Neural progenitor cell (in vitro differentiated cells): ENCODE data around the gene FNDC8. TPM values are rescaled to one million over a fixed set of nuclear protein-coding genes. Genes with fewer than 3 reads are reported as not detected.

ENCODE experiments used
- DNase-seq: peaks from one replicate; pipeline ENCODE4 v3.0.0-alpha.2; 2016; ENCODE audit warnings: low spot score
- H2AFZ ChIP-seq: fragments of 200-600 bp; sonication (generic); replicated peaks from 2 replicates; pipeline ENCODE4 v1.6.1; 2016; ENCODE audit warnings: antibody characterized with exemption
- H3F3A ChIP-seq: fragments of 200-600 bp; sonication (generic); 2 replicates; pipeline ENCODE4 v1.6.1; 2016; ENCODE audit warnings: antibody characterized with exemption, low read depth
- H3K27ac ChIP-seq: fragments of 200-600 bp; sonication (generic); 2 replicates; pipeline ENCODE4 v1.5.1; 2016; ENCODE audit warnings: mild to moderate bottlenecking
- H3K27me3 ChIP-seq: fragments of 200-600 bp; sonication (generic); 2 replicates; pipeline ENCODE4 v1.6.1; 2016; ENCODE audit warnings: mild to moderate bottlenecking, moderate library complexity
- H3K36me3 ChIP-seq: fragments of 200-600 bp; sonication (generic); 2 replicates; pipeline ENCODE4 v1.5.1; 2016
- H3K4me1 ChIP-seq: fragments of 200-600 bp; sonication (generic); 2 replicates; pipeline ENCODE4 v1.6.1; 2016; ENCODE audit warnings: mixed run types
- H3K4me2 ChIP-seq: fragments of 200-600 bp; sonication (generic); 2 replicates; pipeline ENCODE4 v1.6.1; 2016
- H3K4me3 ChIP-seq: fragments of 200-600 bp; sonication (generic); 2 replicates; pipeline ENCODE4 v1.5.1; 2016
- H3K79me2 ChIP-seq: fragments of 200-600 bp; sonication (generic); 2 replicates; pipeline ENCODE4 v1.6.1; 2016; ENCODE audit warnings: low read depth
- H3K9ac ChIP-seq: fragments of 200-600 bp; sonication (generic); 2 replicates; pipeline ENCODE4 v1.6.1; 2016
- H3K9me3 ChIP-seq: fragments of 200-600 bp; sonication (generic); 2 replicates; pipeline ENCODE4 v1.5.1; 2016; ENCODE audit warnings: low read depth
- H4K20me1 ChIP-seq: fragments of 200-600 bp; sonication (generic); 2 replicates; pipeline ENCODE4 v1.6.1; 2016; ENCODE audit warnings: low read depth
- H3K27ac Mint-ChIP-seq: 3 replicates; pipeline ENCODE4 v1.8.0; 2021; ENCODE audit warnings: mixed read lengths
- H3K27me3 Mint-ChIP-seq: 2 replicates; pipeline ENCODE4 v1.8.0; 2022; ENCODE audit warnings: low read depth, mild to moderate bottlenecking, inconsistent platforms, moderate library complexity, mixed read lengths; ENCODE audit not compliant: insufficient read depth
- H3K36me3 Mint-ChIP-seq: 3 replicates; pipeline ENCODE4 v1.8.0; 2021; ENCODE audit warnings: mixed read lengths
- H3K4me1 Mint-ChIP-seq: 3 replicates; pipeline ENCODE4 v1.8.0; 2021; ENCODE audit warnings: mixed read lengths
- H3K4me3 Mint-ChIP-seq: 3 replicates; pipeline ENCODE4 v1.8.0; 2021; ENCODE audit warnings: mild to moderate bottlenecking, moderate library complexity, mixed read lengths
- H3K9me3 Mint-ChIP-seq: 3 replicates; pipeline ENCODE4 v1.8.0; 2020; ENCODE audit warnings: mixed read lengths
- CTCF ChIP-seq: fragments of 200-600 bp; sonication (generic); IDR thresholded peaks from 2 replicates; pipeline ENCODE4 v1.5.1; 2017; ENCODE audit warnings: antibody characterized with exemption, mild to moderate bottlenecking
- EZH2 ChIP-seq: fragments of 200-600 bp; sonication (generic); IDR thresholded peaks from 2 replicates; pipeline ENCODE4 v1.6.1; 2017; ENCODE audit warnings: antibody characterized with exemption, mild to moderate bottlenecking, moderate library complexity
- EZH2phosphoT487 ChIP-seq: fragments of 200-600 bp; sonication (generic); IDR thresholded peaks from 2 replicates; pipeline ENCODE4 v1.6.1; 2017; ENCODE audit warnings: antibody characterized with exemption
- total RNA-seq: library from RNA; depleted of rRNA; stranded (reverse); fragments of >200 nt; gene quantifications from 2 replicates; pipeline ENCODE4 v1.2.3, GENCODE V29; 2015; ENCODE audit warnings: low replicate concordance

The FNDC8 gene
- total RNA-seq, 1 donor from 2014 or later = not detected

GRCh38 chr17:35130392-35130791 is 9.0 kb downstream of the FNDC8 start:
- H3K27ac Mint-ChIP-seq = no peak overlapping the region
- no peaks in the 10 kb centered on the region for H3K79me2 ChIP-seq
- H2AFZ ChIP-seq = no peak overlapping the region
- H3K27me3 ChIP-seq = no peaks in the 10 kb centered on the region
- no peaks in the 10 kb centered on the region for H4K20me1 ChIP-seq
- no peak overlapping the region for H3K4me2 ChIP-seq
- peaks cover 3% of the 10 kb centered on the region for H3K27me3 Mint-ChIP-seq
- TF ChIP-seq CTCF (no peak), EZH2phosphoT487 (no peak), EZH2 (no peak)
- H3K36me3 Mint-ChIP-seq = peaks cover 15% of the 10 kb centered on the region
- H3F3A ChIP-seq = no peaks in the 10 kb centered on the region
- H3K4me3 ChIP-seq = no peak overlapping the region
- no peaks in the 10 kb centered on the region for H3K36me3 ChIP-seq
- H3K27ac ChIP-seq = no peak overlapping the region
- no peaks in the 10 kb centered on the region for H3K4me1 Mint-ChIP-seq
- no peak for DNase-seq
- H3K9me3 Mint-ChIP-seq = no peaks in the 10 kb centered on the region
- H3K9ac ChIP-seq = no peak overlapping the region
- H3K4me3 Mint-ChIP-seq = no peak overlapping the region
- H3K9me3 ChIP-seq = no peaks in the 10 kb centered on the region
- H3K4me1 ChIP-seq = no peaks in the 10 kb centered on the region

- H3K4me1 ChIP-seq = no peaks in the 10 kb centered on the region
- H3F3A ChIP-seq = no peaks in the 10 kb centered on the region
- H3K27me3 Mint-ChIP-seq = peaks cover 3% of the 10 kb centered on the region
- H3K9me3 ChIP-seq = no peaks in the 10 kb centered on the region
- DNase-seq = no peak
- H3K9me3 Mint-ChIP-seq = no peaks in the 10 kb centered on the region
- H3K36me3 ChIP-seq = no peaks in the 10 kb centered on the region
- no peak overlapping the region for H3K9ac ChIP-seq
- no peaks in the 10 kb centered on the region for H3K4me1 Mint-ChIP-seq
- H3K36me3 Mint-ChIP-seq = peaks cover 20% of the 10 kb centered on the region
- H2AFZ ChIP-seq = no peak overlapping the region
- no peak overlapping the region for H3K4me3 ChIP-seq
- H3K27ac Mint-ChIP-seq = no peak overlapping the region
- H3K27ac ChIP-seq = no peak overlapping the region
- H3K27me3 ChIP-seq = no peaks in the 10 kb centered on the region
- H3K79me2 ChIP-seq = no peaks in the 10 kb centered on the region
- H3K4me2 ChIP-seq = no peak overlapping the region
- no peak overlapping the region for H3K4me3 Mint-ChIP-seq
- TF ChIP-seq EZH2 (no peak), EZH2phosphoT487 (no peak), CTCF (no peak)
- H4K20me1 ChIP-seq = no peaks in the 10 kb centered on the region
Observed at GRCh38 chr17:35132099-35132498, 10.7 kb downstream of the FNDC8 start.

- no peaks in the 10 kb centered on the region for H3K4me1 ChIP-seq
- no peaks in the 10 kb centered on the region for H3K9me3 ChIP-seq
- H3K4me3 ChIP-seq = no peak overlapping the region
- Mint-ChIP-seq H3K4me1 (no peaks in the 10 kb centered on the region), H3K9me3 (no peaks in the 10 kb centered on the region), H3K27me3 (peaks cover 3% of the 10 kb centered on the region), H3K27ac (no peak overlapping the region), H3K4me3 (no peak overlapping the region), H3K36me3 (peaks cover 20% of the 10 kb centered on the region)
- TF ChIP-seq CTCF (no peak), EZH2 (no peak), EZH2phosphoT487 (no peak)
- no peak overlapping the region for H3K27ac ChIP-seq
- H3K36me3 ChIP-seq = peaks cover 2% of the 10 kb centered on the region
- no peaks in the 10 kb centered on the region for H4K20me1 ChIP-seq
- no peak for DNase-seq
- no peaks in the 10 kb centered on the region for H3K27me3 ChIP-seq
- H2AFZ ChIP-seq = no peak overlapping the region
- H3F3A ChIP-seq = no peaks in the 10 kb centered on the region
- no peak overlapping the region for H3K9ac ChIP-seq
- H3K79me2 ChIP-seq = no peaks in the 10 kb centered on the region
- H3K4me2 ChIP-seq = no peak overlapping the region
Observed at GRCh38 chr17:35132816-35133550, 11.6 kb downstream of the FNDC8 start.
